Aorta (tissue), 5 donors: ENCODE measurements around the gene TRPM3. TPM values are rescaled to one million over a fixed set of nuclear protein-coding genes. Genes with fewer than 3 reads are reported as not detected.
A peak's percentile ranks its signal among the peaks of the same experiment; 100 is the strongest.

Experiments
- ATAC-seq: fragments of 200-7000 bp; cut with Tn5 transposase; one replicate; pipeline ENCODE4 v1.9.1; 2022; ENCODE audit warnings: moderate library complexity; ENCODE audit not compliant: low FRiP score
- DNase-seq, 2 donors: peaks; one replicate each; pipeline ENCODE4 v3.0.0-alpha.2; 2020
- H3K27ac ChIP-seq, 2 donors: one replicate each; pipeline ENCODE4 v1.5.1; 2013; ENCODE audit warnings: low read length in 2 of 2, mild to moderate bottlenecking in 2 of 2, moderate library complexity in 2 of 2, control low read depth in 1 of 2, inconsistent platforms in 1 of 2, low read depth in 1 of 2
- H3K27me3 ChIP-seq, 2 donors: one replicate each; pipeline ENCODE4 v1.6.1; 2013; ENCODE audit warnings: control low read depth in 1 of 2, low read length in 1 of 2, mild to moderate bottlenecking in 1 of 2, moderate library complexity in 1 of 2; ENCODE audit not compliant: insufficient read depth in 2 of 2, control insufficient read depth in 1 of 2
- H3K36me3 ChIP-seq, 2 donors: one replicate each; pipeline ENCODE4 v1.6.1; 2013; ENCODE audit warnings: control low read depth in 1 of 2, low read length in 1 of 2, mild to moderate bottlenecking in 1 of 2; ENCODE audit not compliant: insufficient read depth in 2 of 2, control insufficient read depth in 1 of 2
- H3K4me1 ChIP-seq, 2 donors: one replicate each; pipeline ENCODE4 v1.6.1; 2013; ENCODE audit warnings: low read length in 2 of 2, control low read depth in 1 of 2, mild to moderate bottlenecking in 1 of 2, moderate library complexity in 1 of 2; ENCODE audit not compliant: insufficient read depth in 2 of 2, control insufficient read depth in 1 of 2
- H3K4me3 ChIP-seq, 2 donors: one replicate each; pipeline ENCODE4 v1.5.1; 2013; ENCODE audit warnings: low read length in 2 of 2, control low read depth in 1 of 2, mild to moderate bottlenecking in 1 of 2
- H3K9me3 ChIP-seq: one replicate; pipeline ENCODE4 v1.6.1; 2013; ENCODE audit warnings: mild to moderate bottlenecking, low read length; ENCODE audit not compliant: control insufficient read depth
- WGBS, 2 donors: extraction: QIAGEN DNeasy Blood & Tissue Kit; methylation state at CpG; one replicate each; pipeline ENCODE4 v1.1.7; 2013; 5-methylcytosine and 5-hydroxymethylcytosine counted together
- intact Hi-C, 2 donors: fragments of 100-400 bp; cut with DNase I; formaldehyde crosslinking; loops; one replicate each; pipeline versions ENCODE4 v1.14.2 to v1.15.0; 2022
- polyA plus RNA-seq, 2 donors: library from polyadenylated mRNA; stranded (reverse); fragments of 200-250 nt; gene quantifications; one replicate each; pipeline ENCODE4 v1.2.3, GENCODE V29; 2013
- total RNA-seq, 2 donors: library from RNA; stranded (reverse); fragmentation: NEBNext Ultra II Directional; extraction: Animal tissue kit (Norgen Biotek cat#: 25700); gene quantifications; one replicate each; pipeline ENCODE4 v1.2.1, GENCODE V29; 2021
- donor health status: healthy with polysubstance abuse.
- donor health status: Bipolar disorder and iron deficiency.
- donor health status: DM: no; HTN: no; CAD: no.
- donor health status: DM: no; HTN: no; CAD: no.
- donor health status: DM: yes; HTN: yes; CAD: no.

TRPM3 gene
- total and polyA plus RNA-seq, 4 donors: 0.13 to 5.7 (median 1.7) TPM

GRCh38 chr9:71042448-71042990 is 78.9 kb downstream of the TRPM3 start:
- DNase-seq (no peak), ATAC-seq (no peak)
- Histone ChIP-seq H3K27ac (no peak overlapping the region), H3K4me1 (no peaks in the 10 kb centered on the region), H3K4me3 (no peak overlapping the region), H3K9me3 (no peaks in the 10 kb centered on the region), H3K27me3 (no peaks in the 10 kb centered on the region), H3K36me3 (no peaks in the 10 kb centered on the region)
- 64 to 73% methylated on average over 3 of the region's 3 CpGs for WGBS, 2 donors
- intact Hi-C loops: no loop called here

- no peaks in the 10 kb centered on the region for H3K9me3 ChIP-seq
- DNase-seq (no peak), ATAC-seq (no peak)
- H3K27me3 ChIP-seq: no peaks in the 10 kb centered on the region
- WGBS, 2 donors: 89 to 95% methylated on average over 4 of the region's 4 CpGs
- intact Hi-C loops: no loop called here
- H3K36me3 ChIP-seq: no peaks in the 10 kb centered on the region
- no peaks in the 10 kb centered on the region for H3K4me1 ChIP-seq
- no peak overlapping the region for H3K27ac ChIP-seq
- no peak overlapping the region for H3K4me3 ChIP-seq
Measured at GRCh38 chr9:71037521-71037920, 83.9 kb downstream of the TRPM3 start.

DNA sequence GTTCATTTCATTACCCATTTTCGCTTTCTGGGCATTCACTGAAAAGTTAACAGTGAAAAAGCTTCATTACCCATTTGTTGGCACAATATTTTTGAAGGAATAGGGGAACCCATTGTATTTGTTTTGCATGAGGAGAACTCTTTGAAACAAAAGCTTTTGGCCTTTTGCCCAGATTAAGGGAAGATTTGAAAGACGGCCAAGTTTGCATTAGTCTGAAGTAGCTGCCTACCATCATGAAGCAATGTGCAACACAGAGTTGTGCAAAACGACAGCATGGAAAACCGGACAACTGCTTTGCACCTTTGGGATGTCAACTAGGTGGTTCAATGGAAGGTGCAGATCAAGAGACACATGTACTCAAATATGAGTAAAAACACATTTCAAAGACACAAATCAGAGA is 84.9 kb downstream of the TRPM3 start:
- H3K4me1 ChIP-seq: no peaks in the 10 kb centered on the region
- intact Hi-C loops: no loop called here
- ATAC-seq (no peak), DNase-seq (no peak)
- no peaks in the 10 kb centered on the region for H3K27me3 ChIP-seq
- H3K27ac ChIP-seq: no peak overlapping the region
- no peak overlapping the region for H3K4me3 ChIP-seq
- 29 to 32% methylated on average over 4 of the region's 4 CpGs for WGBS, 2 donors
- no peaks in the 10 kb centered on the region for H3K36me3 ChIP-seq
- H3K9me3 ChIP-seq: no peaks in the 10 kb centered on the region

- no peaks in the 10 kb centered on the region for H3K4me1 ChIP-seq
- no peak for ATAC-seq
Measured at GRCh38 chr9:71032779-71033178, 88.6 kb downstream of the TRPM3 start.

GRCh38 chr9:71025728-71026127 is 95.7 kb downstream of the TRPM3 start:
- ATAC-seq (peak; percentile 19), DNase-seq (no peak)
- 79 to 85% methylated on average over 2 of the region's 2 CpGs for WGBS, 2 donors
- H3K36me3 ChIP-seq: no peaks in the 10 kb centered on the region
- H3K4me1 ChIP-seq: peaks cover 0 to 2% of the 10 kb centered on the region in 2 donors
- H3K4me3 ChIP-seq: no peak overlapping the region
- H3K9me3 ChIP-seq: no peaks in the 10 kb centered on the region
- no peaks in the 10 kb centered on the region for H3K27me3 ChIP-seq
- H3K27ac ChIP-seq: no peak overlapping the region
- intact Hi-C loops: no loop called here

More at GRCh38 chr9:71032779-71033178, 88.6 kb downstream of the TRPM3 start:
- intact Hi-C loops: no loop called here
- Histone ChIP-seq H3K27ac (no peak overlapping the region), H3K27me3 (no peaks in the 10 kb centered on the region), H3K36me3 (no peaks in the 10 kb centered on the region), H3K9me3 (no peaks in the 10 kb centered on the region), H3K4me3 (no peak overlapping the region)
- DNase-seq: no peak

DNA sequence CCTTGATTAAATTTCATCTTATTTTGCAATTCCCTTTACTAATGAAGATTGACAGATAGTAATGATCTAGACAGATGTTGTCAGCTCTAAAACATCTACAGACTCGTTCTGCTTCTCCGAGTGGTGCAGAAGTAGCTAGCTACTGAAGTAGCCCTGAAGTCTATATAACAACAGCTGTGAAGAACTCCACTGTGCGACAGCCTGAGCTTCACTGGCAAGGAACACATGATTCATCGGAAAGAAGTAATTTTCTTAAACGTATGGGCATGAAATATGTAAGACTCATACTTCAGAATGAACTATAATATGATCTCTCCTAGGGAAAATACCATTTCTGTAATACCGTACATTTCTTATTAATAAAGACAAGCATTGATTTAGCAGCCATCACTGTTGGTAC is 96.2 kb downstream of the TRPM3 start:
- H3K27me3 ChIP-seq: no peaks in the 10 kb centered on the region
- 57 to 66% methylated on average over 6 of the region's 6 CpGs for WGBS, 2 donors
- ATAC-seq: no peak
- H3K4me1 ChIP-seq: peaks cover 0 to 2% of the 10 kb centered on the region in 2 donors
- H3K4me3 ChIP-seq: no peak overlapping the region
- H3K27ac ChIP-seq: no peak overlapping the region
- H3K36me3 ChIP-seq: no peaks in the 10 kb centered on the region
- DNase-seq: no peak
- H3K9me3 ChIP-seq: no peaks in the 10 kb centered on the region
- intact Hi-C loops: no loop called here

- no peak overlapping the region for H3K27ac ChIP-seq
- intact Hi-C loops: no loop called here
- no peaks in the 10 kb centered on the region for H3K9me3 ChIP-seq
- no peaks in the 10 kb centered on the region for H3K4me1 ChIP-seq
- H3K4me3 ChIP-seq: no peak overlapping the region
- no peak for ATAC-seq
- DNase-seq: no peak
- H3K36me3 ChIP-seq: no peaks in the 10 kb centered on the region
- 82 to 87% methylated on average over 3 of the region's 3 CpGs for WGBS, 2 donors
- H3K27me3 ChIP-seq: no peaks in the 10 kb centered on the region
Measured at GRCh38 chr9:71010258-71010657, 111.2 kb downstream of the TRPM3 start.

GRCh38 chr9:71005456-71005855 is 116.0 kb downstream of the TRPM3 start:
- no peaks in the 10 kb centered on the region for H3K36me3 ChIP-seq
- ATAC-seq (no peak), DNase-seq (no peak)
- no peak overlapping the region for H3K27ac ChIP-seq
- H3K4me1 ChIP-seq: peaks cover 0 to 2% of the 10 kb centered on the region in 2 donors
- intact Hi-C loops: no loop called here
- H3K9me3 ChIP-seq: peaks cover 7% of the 10 kb centered on the region
- H3K4me3 ChIP-seq: no peak overlapping the region
- WGBS, 2 donors: 89 to 93% methylated on average over 2 of the region's 2 CpGs
- H3K27me3 ChIP-seq: peaks cover 0 to 1% of the 10 kb centered on the region in 2 donors

DNA sequence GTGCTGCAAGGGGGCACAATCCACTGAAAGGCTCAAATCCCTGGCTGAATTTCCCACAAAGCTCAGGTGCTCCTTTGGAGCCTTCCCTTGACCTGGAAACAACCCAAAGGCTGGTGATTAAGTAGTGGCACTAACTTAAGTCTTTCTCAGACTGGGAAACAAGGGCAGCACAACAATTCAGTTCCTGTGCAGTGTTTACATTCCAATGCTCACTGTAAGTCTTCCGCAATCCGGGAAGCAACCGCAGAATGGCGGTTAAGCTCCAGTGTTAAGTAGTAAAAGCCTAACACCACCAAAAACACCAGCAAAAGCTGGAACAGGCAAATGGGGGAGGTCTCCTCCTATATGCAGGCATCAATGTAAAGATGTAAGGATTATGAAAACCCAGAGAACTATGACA is 117.2 kb downstream of the TRPM3 start:
- Histone ChIP-seq H3K27ac (no peak overlapping the region), H3K4me1 (peaks cover 2 to 5% of the 10 kb centered on the region in 2 donors), H3K36me3 (no peaks in the 10 kb centered on the region), H3K9me3 (peaks cover 7% of the 10 kb centered on the region), H3K27me3 (peaks cover 0 to 1% of the 10 kb centered on the region in 2 donors), H3K4me3 (no peak overlapping the region)
- no peak for ATAC-seq
- no peak for DNase-seq
- intact Hi-C loops: loop anchor here in 1 of 2 donors (5.0 kb wide), 1 partner anchor 362 kb away; no protein-coding TSS in a partner anchor
- 96% methylated on average over 4 of the region's 4 CpGs for WGBS, 2 donors
